Endothelial cell (in vitro differentiated cells): Measurements from ENCODE around the gene SRBD1. TPM values are rescaled to one million over a fixed set of nuclear protein-coding genes. Genes with fewer than 3 reads are reported as not detected.

ENCODE experiments used
- DNase-seq: peaks from one replicate; pipeline ENCODE4 v3.0.0; 2021; ENCODE audit warnings: low spot score
- H3K27ac Mint-ChIP-seq: one replicate; pipeline ENCODE4 v1.8.0; 2021; ENCODE audit warnings: mixed read lengths, inconsistent platforms; ENCODE audit not compliant: unreplicated experiment
- H3K27me3 Mint-ChIP-seq: one replicate; pipeline ENCODE4 v1.8.0; 2021; ENCODE audit warnings: mild to moderate bottlenecking, moderate library complexity, mixed read lengths, inconsistent platforms; ENCODE audit not compliant: unreplicated experiment
- H3K36me3 Mint-ChIP-seq: one replicate; pipeline ENCODE4 v1.8.0; 2021; ENCODE audit warnings: mild to moderate bottlenecking, low read depth, mixed read lengths, inconsistent platforms; ENCODE audit not compliant: unreplicated experiment
- H3K4me1 Mint-ChIP-seq: one replicate; pipeline ENCODE4 v1.8.0; 2021; ENCODE audit warnings: mild to moderate bottlenecking, mixed read lengths, inconsistent platforms; ENCODE audit not compliant: unreplicated experiment
- H3K4me3 Mint-ChIP-seq: one replicate; pipeline ENCODE4 v1.8.0; 2021; ENCODE audit warnings: mild to moderate bottlenecking, mixed read lengths, inconsistent platforms; ENCODE audit not compliant: unreplicated experiment
- H3K9me3 Mint-ChIP-seq: one replicate; pipeline ENCODE4 v1.8.0; 2021; ENCODE audit warnings: mixed read lengths, inconsistent platforms; ENCODE audit not compliant: unreplicated experiment
- total RNA-seq: library from RNA; stranded (reverse); fragmentation: NEBNext Ultra II Directional; extraction: Animal tissue kit (Norgen Biotek cat#: 25700); gene quantifications from one replicate; pipeline ENCODE4 v1.2.1, GENCODE V29; 2021; ENCODE audit not compliant: unreplicated experiment
- TF ChIP-seq, protein P1 (sequence below): fragments of 200-600 bp; sonication (generic); IDR thresholded peaks from one replicate; pipeline ENCODE4 v1.5.0; 2021; ENCODE audit warnings: antibody characterized with exemption; ENCODE audit not compliant: unreplicated experiment

Gene SRBD1
- total RNA-seq, 1 donor from 2014 or later: 18.2 TPM

DNA sequence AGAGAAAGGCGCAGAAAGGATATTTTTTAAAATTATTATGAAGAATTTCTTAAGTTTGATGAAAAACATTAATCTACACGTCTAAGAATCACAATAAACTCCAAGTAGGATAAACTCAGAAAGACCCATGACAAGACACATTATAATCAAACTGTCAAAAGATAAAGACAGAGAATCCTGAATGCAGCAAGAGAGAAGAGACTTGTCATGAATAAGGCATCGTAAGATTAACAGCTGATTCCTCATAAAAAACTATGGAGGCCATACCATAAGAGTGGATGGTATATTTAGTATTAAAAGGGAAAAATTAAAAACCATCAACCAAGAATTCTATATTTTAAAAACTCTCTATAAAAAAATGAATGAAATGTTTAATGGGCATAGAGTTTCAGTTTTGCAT lies 39.1 kb downstream of the SRBD1 start:
- peaks cover 13% of the 10 kb centered on the region for H3K4me1 Mint-ChIP-seq
- H3K4me3 Mint-ChIP-seq: no peak overlapping the region
- H3K27ac Mint-ChIP-seq: no peak overlapping the region
- no peaks in the 10 kb centered on the region for H3K9me3 Mint-ChIP-seq
- TF ChIP-seq, protein P1, sequence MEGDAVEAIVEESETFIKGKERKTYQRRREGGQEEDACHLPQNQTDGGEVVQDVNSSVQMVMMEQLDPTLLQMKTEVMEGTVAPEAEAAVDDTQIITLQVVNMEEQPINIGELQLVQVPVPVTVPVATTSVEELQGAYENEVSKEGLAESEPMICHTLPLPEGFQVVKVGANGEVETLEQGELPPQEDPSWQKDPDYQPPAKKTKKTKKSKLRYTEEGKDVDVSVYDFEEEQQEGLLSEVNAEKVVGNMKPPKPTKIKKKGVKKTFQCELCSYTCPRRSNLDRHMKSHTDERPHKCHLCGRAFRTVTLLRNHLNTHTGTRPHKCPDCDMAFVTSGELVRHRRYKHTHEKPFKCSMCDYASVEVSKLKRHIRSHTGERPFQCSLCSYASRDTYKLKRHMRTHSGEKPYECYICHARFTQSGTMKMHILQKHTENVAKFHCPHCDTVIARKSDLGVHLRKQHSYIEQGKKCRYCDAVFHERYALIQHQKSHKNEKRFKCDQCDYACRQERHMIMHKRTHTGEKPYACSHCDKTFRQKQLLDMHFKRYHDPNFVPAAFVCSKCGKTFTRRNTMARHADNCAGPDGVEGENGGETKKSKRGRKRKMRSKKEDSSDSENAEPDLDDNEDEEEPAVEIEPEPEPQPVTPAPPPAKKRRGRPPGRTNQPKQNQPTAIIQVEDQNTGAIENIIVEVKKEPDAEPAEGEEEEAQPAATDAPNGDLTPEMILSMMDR: no peak
- no peak for DNase-seq
- H3K27me3 Mint-ChIP-seq: no peaks in the 10 kb centered on the region
- peaks cover 14% of the 10 kb centered on the region for H3K36me3 Mint-ChIP-seq

DNA sequence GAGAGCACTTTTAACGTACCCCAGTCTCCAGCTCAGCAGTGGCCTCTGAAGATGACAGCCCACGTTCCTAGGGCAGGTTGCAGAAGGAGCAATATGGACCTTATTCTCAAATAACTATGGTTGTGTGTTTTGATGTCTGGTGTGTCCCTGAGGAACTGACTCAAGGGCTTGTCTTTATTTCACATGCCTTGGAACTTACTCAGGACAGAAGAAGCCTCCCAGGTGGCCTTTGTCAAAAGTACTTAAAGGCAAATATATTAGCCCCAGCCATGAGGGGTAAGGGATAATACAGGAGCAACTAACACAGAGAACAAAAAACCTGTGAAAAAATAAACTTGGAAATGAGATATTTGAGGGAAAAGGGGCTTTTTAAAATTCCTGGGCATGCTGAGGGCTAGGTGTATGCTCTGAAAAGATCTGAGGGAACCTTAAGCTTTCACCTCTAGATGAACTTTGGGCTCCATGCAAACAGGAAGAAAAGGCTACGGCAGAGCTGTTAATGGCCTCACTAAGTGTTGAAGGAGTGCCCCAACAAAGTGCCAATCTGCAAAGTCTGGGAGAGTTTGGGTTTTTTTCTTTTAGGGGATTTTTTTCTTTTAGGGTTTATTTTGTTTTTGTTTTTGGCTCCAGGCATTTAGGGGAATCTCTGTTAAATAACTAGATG lies 40.3 kb downstream of the SRBD1 start:
- Mint-ChIP-seq H3K27me3 (no peaks in the 10 kb centered on the region), H3K36me3 (peaks cover 14% of the 10 kb centered on the region), H3K4me1 (peaks cover 13% of the 10 kb centered on the region), H3K4me3 (no peak overlapping the region), H3K9me3 (no peaks in the 10 kb centered on the region), H3K27ac (no peak overlapping the region)
- TF ChIP-seq, protein P1: no peak
- DNase-seq: no peak

DNA sequence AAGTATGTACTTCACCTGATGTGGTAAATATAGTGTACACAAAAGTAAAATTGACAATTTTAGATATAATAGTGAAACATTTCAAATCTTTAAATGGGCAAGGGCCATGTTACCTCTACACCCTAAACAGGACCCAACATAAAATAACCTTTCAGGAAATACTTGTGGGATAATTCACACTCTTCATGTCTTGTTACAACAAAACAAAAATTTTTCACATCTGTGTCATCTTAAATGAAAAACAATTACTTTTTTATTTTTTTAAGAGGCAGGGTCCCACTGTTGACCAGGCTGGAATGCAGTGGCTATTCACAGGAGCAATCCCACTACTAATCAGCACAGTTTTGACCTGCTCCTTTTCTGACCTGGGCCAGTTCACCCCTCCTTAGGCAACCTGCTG lies 42.1 kb downstream of the SRBD1 start:
- Mint-ChIP-seq H3K36me3 (peaks cover 14% of the 10 kb centered on the region), H3K27me3 (no peaks in the 10 kb centered on the region), H3K9me3 (no peaks in the 10 kb centered on the region), H3K4me3 (no peak overlapping the region), H3K27ac (no peak overlapping the region), H3K4me1 (peaks cover 13% of the 10 kb centered on the region)
- TF ChIP-seq, protein P1: no peak
- DNase-seq: no peak

DNA sequence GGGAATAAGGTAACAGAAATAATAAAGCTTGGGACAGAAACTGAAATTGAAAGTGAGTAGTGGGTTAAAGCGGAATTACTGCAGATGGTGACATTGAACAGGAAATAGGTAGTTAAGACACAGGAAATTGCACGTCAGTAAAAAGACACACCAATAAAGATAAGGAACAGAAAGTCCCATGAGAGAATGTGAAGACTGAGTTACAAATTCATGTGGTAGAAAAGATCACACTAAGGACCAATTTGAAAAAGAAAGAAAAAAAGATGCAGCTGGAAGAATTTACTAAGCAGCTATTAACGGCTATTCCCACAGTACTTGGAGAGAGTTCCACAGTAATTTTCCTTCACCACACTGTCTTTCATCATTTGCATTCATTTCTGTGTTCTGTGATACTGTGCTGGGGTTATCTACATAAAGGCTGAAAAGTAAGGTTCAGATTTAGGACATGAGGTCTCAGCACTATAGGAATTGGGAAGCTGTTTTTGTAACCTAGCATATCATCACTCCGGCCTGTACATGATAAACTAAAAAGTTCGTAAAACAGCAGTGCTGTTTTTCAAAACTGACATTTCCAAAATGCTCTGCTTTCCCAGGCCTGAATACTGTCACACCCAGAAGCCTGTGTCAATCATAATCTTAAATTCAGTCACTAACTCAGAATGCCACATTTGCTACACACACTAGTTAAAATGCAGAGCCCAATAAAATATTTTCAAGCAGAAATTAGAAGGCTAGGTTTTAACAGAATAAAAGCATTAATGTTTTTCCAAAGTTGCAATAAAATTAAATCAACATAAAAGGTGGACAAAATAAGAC lies 42.9 kb downstream of the SRBD1 start:
- no peak for DNase-seq
- Mint-ChIP-seq H3K27me3 (no peaks in the 10 kb centered on the region), H3K4me1 (peaks cover 19% of the 10 kb centered on the region), H3K9me3 (no peaks in the 10 kb centered on the region), H3K4me3 (peak overlapping the region; percentile 3), H3K27ac (peak overlapping the region; percentile 78), H3K36me3 (peaks cover 14% of the 10 kb centered on the region)
- TF ChIP-seq, protein P1: no peak

DNA sequence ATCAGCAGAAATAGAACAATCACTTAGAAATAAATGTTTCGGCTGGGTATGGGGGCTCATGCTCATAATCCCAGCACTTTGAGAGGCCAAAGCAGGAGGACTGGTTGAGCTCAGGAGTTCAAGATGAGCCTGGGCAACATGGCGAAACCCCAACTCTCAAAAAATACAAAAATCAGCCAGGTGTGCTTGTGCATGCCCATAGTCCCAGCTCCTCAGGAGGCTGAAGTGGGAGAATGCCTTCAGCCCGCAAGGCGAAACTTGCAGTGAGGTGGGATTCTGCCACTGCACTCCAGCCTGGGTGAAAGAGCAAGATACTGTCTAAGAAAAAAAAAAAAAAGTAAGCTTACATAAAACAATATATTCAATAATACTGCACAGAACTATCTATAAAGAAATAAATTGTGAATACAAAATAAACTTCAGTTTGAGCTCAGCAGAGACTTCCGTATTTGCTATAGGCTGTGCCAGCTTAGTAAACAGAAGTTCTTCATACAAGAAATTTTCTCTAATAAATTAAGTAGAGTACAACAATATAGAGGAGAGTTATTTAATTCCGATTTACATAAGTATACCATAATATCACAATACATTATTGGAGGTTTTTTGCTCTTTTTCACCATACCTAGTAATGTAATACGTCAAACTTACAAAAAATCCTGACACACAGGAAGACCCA lies 43.6 kb downstream of the SRBD1 start:
- H3K4me3 Mint-ChIP-seq: peak overlapping the region; percentile 3
- peaks cover 14% of the 10 kb centered on the region for H3K36me3 Mint-ChIP-seq
- TF ChIP-seq, protein P1: no peak
- no peaks in the 10 kb centered on the region for H3K27me3 Mint-ChIP-seq
- H3K27ac Mint-ChIP-seq: peak overlapping the region; percentile 78
- no peaks in the 10 kb centered on the region for H3K9me3 Mint-ChIP-seq
- H3K4me1 Mint-ChIP-seq: peaks cover 19% of the 10 kb centered on the region
- DNase-seq: no peak
